ENCODE data around the gene EIF5A2.
"Not testable (repeated sequence)": the region's sequence is repeated elsewhere in the genome, so short reads cannot be mapped to it uniquely, and the experiment has no call there.

- not testable (repeated sequence) for TF ChIP-seq POLR2A (IDR thresholded peaks at IDR 0.05); EP300 (IDR thresholded peaks at IDR 0.05; ENCODE audit: low read depth); CTCF (IDR thresholded peaks at IDR 0.05)
Observed at GRCh38 chr3:170878688-170879087, 29.7 kb downstream of the EIF5A2 start.

Data from transverse colon (tissue), 3 donors.